ENCODE data around the gene HCK.

Gene HCK

DNA sequence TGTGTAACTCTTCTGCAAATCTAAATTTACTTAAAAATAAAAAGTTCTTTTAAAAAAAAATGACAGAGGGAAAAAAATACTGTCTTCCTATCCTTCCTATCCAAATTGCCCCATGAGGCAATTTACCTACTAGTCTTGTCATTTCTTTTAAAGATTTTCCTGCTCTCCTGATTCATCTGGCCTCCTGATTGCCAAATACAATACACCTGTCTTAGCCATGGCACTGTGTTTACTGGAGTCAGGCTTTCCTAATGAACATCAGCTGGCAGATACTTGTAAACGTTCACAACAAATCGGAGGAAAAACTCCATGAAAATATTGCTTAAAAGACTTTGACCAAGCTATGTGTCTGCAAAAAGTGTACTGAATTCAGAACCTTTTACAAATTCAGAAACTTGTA, 78.9 kb downstream of the HCK start:
- no peak for FAIRE-seq

- FAIRE-seq = no peak
These were observed 81.0 kb downstream of the HCK start for GRCh38 chr20:32132911-32133549.

GRCh38 chr20:32134026-32134425, 82.0 kb downstream of the HCK start:
- no peak for FAIRE-seq

- FAIRE-seq = no peak
These were observed 84.0 kb downstream of the HCK start for GRCh38 chr20:32135983-32136515.

GRCh38 chr20:32138921-32139320, 86.9 kb downstream of the HCK start:
- FAIRE-seq = no peak

DNA sequence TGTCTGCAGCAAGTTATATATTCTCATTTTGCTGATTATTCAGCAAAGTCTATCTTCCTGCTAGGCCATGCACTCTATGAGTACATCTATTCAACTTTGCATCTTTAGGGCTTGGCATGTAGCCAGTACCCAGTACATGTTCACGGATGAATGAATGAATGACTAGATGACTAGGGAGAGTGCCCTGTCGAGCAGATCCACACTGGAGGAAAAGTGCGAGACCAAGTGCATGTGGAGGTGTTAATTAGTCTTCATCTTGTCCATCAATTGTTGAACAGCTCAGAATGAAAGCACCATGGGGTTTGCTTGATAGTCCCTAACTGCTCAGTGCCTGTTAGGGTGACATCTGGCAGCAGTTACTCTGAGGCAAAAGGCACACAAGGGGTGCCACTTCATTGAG, 87.9 kb downstream of the HCK start:
- FAIRE-seq = no peak

DNA sequence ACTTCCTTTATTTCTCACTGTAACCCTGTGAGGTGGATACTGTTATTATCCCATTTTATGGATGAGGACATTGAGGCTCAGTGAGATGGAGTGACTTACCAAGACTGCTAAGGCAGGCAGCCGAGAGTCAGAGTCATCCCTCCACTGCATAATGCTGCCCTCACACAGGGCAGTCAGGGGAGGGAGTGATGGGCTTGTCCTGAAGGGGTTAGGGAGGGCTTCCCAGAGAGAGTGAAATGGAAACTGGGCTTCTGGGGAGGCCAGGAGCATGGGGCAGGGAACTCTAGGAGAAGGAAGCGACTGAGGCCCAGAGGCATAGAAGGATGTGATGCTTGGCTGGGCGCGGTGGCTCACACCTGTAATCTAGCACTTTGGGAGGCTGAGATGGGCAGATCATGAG, 88.6 kb downstream of the HCK start:
- FAIRE-seq = no peak

DNA sequence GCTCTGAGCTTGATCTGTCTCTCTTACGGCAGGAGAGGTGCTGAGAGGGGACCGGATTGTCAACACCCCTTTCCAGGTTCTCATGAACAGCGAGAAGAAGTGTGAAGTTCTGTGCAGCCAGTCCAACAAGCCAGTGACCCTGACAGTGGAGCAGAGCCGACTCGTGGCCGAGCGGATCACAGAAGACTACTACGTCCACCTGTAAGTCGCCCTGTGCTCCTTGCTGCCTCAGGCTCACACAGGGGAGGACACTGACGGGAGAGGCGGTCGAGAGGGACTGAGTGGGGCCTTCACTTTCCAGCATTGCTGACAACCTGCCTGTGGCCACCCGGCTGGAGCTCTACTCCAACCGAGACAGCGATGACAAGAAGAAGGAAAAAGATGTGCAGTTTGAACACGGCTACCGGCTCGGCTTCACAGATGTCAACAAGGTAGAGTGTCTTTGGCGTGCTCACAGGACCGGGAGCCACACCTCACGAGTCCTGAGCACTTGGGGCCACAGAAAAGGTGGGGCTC, 89.5 kb downstream of the HCK start:
- no peak for FAIRE-seq

DNA sequence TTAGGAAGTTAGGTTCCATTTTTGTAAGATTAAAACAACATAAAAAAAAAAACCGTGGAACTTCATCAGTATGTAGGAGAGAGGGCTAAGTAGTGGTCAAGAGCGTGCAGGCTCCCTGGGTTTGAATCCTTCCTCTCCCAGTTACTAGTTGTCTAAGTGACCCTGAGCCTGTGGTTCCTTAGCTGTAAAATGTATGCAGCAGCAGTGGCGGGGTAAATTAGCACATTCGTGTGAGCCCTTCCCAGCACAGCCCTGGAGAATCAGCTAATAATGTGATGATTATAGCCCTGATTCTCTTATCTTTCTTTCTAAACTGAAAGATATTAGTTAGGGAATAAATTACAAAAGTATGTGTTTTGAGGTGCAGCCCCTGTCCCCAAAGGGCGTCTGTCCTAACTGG, 90.0 kb downstream of the HCK start:
- no peak for FAIRE-seq

GRCh38 chr20:32142991-32143390, 90.9 kb downstream of the HCK start:
- no peak for FAIRE-seq

DNA sequence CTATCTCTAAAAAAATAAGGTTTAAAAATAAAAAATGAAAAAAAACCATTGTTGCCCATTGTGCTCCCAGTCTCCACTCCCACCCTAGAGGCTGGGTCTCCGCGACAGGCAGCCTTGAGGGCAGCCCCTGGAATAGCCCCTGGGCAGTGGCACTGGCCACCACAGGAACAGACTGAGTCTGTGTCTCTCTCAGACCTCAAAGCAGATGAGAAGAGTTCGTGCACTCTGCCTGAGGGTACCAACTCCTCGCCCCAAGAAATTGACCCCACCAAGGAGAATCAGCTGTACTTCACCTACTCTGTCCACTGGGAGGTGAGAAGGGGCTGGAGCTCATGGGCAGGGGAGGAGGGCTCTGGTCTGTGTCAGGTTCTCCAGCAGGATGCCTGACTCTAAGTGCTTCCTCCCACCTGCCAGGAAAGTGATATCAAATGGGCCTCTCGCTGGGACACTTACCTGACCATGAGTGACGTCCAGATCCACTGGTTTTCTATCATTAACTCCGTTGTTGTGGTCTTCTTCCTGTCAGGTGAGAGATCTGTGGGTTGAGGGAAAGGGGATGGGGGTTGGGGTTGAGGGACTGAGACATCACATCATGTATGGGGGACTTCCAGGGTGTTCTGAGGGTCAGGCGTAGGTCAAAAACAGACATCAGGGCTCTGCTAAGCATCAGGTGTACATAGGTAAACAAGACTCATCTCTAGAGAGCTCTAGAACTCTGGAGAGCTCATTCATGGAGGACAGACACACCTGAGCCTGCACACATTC, 93.0 kb downstream of the HCK start:
- no peak for FAIRE-seq

- no peak for FAIRE-seq
These were observed 97.6 kb downstream of the HCK start for GRCh38 chr20:32149566-32150170.

- no peak for FAIRE-seq
These were observed 98.3 kb downstream of the HCK start for GRCh38 chr20:32150291-32150848.

Measured in endometrium (tissue), 2 donors.